ENCODE measurements around the gene GPR35.

The GPR35 gene, protein sequence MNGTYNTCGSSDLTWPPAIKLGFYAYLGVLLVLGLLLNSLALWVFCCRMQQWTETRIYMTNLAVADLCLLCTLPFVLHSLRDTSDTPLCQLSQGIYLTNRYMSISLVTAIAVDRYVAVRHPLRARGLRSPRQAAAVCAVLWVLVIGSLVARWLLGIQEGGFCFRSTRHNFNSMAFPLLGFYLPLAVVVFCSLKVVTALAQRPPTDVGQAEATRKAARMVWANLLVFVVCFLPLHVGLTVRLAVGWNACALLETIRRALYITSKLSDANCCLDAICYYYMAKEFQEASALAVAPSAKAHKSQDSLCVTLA

GRCh38 chr2:240624950-240625621 is at the start of gene GPR35:
Gene GPR35, plus strand, starts transcription at chr2:240625480. Its CDS starts 4,473 bp downstream, at chr2:240629953.
- no peak for DNase-seq

GRCh38 chr2:240576036-240576435 is 49.2 kb upstream of the GPR35 start:
- DNase-seq, result no peak

GRCh38 chr2:240576436-240577205 is 48.7 kb upstream of the GPR35 start:
- no peak for DNase-seq

GRCh38 chr2:240577281-240578109 is 47.8 kb upstream of the GPR35 start:
- DNase-seq, result no peak

DNA sequence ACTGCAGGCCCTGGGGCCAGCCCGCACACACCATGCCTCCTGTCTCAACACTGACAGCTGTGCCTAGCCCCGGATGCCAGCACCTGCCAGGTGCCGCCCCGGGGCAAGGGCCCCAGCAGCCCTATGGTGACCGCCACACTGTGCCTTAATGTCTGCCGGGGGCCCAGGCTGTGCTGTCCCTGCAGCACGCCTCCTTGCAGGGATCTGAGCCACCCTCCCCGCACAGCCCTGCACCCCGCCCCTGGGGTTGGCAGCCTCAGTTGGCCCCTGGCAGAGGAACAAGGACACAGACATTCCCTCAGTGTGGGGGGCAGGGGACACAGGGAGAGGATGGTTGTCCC is 47.2 kb upstream of the GPR35 start:
- no peak for DNase-seq

DNA sequence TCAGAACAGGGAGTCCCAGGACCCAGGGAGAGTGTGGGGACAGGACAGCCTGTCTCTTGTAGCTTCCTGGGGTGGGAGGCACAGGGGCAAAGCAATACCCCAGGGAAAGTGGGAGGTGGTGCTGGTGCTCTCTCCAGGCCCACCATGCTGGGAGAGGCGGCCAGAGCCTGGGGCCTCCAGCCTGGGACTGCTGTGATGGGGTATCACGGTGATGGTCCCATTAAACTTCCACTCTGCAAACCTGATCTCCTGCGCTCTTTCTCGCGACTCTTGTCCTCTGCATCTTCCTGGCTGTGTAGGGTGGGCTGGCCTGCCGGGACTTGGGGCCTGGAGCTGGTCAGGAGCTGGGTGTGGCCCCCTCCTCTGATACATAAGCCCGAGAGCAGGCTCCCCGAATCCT is 46.8 kb upstream of the GPR35 start:
- DNase-seq, result no peak

GRCh38 chr2:240579071-240579762 is 46.1 kb upstream of the GPR35 start:
- DNase-seq, result no peak

- peak; percentile 34 for DNase-seq
Measured at GRCh38 chr2:240579771-240580614, 45.3 kb upstream of the GPR35 start.

- no peak for DNase-seq
Measured at GRCh38 chr2:240581811-240582210, 43.5 kb upstream of the GPR35 start.

DNA sequence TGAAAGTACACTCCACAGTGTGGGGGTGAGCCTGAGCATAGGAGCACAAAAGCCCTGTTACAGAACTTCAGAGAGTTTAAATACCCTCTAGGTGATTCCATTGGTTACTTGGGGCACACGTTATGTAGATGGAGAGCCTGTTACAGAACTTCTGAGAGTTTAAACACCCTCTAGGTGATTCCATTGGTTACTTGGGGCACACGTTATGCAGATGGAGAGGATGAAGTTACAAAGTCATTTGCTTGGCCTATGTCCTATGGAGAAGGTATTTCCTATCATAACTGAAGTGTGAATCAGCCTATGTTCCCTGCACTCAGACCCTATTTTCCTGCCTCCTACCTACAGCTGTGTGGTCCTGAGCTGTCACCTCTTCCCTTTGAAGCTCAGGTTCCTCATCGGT is 42.5 kb upstream of the GPR35 start:
- no peak for DNase-seq

DNA sequence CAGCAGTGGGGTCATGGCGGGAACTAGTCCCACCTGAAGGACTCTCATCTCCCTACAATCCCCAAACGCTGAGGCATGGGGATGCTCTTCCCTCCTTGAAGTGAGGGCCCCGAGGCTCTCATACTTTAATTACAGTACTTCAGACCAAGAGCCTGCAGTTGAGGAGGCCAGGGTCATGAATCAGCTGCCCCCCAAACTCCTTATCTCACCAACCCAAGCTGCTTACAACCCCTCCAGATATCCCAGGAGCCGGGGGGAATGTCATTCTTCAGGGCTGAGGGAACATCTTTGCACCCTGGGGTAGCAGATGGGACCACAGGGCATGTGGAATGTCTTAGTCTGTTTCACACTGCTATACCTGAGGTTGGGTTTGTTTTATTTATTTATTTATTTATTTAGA is 41.5 kb upstream of the GPR35 start:
- DNase-seq, result no peak

DNA sequence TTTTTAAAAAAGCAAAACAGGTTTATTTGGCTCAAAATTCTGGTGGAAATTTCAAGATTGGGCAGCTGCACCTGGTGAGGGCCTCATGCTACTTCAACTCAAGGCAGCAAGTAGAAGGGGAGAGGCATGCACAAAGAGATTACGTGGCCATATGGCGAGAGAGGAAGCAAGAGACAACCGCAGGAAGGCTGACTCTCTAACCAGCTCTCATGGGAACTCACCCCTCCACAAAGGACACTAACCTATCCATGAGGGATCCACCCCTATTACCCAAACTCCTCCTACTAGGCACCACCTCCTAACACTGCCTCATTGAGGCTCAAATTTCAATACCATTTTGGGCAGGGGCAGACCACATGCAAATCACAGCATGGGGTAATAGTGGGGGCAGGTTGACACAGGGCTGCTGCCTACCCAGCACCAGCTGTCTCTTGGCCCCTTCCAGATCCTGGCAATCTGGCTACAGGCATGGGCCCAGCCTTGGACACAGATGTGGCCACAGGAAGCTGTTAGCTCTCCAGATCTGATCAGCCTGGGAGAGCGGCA is 40.7 kb upstream of the GPR35 start:
- peak; percentile 96 for DNase-seq

DNA sequence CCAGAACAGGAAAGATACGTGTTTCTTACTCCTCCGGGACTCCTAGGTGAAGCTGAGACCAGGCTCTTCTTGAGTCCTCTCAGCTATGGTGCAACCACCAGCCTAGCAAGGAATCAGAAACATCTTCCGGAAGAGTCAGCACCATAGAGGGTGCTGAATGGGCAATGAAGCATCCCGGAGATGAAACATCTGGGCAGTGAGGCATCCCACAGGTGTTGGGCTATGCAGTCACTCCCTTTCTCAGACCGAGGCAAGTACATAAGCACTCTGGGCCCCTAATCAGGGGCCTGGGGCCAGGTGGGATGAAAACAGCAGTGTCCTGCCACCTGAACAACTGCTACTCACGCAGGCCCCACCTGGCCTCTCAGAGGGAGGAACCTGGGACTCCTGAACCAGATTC is 40.2 kb upstream of the GPR35 start:
- no peak for DNase-seq

DNA sequence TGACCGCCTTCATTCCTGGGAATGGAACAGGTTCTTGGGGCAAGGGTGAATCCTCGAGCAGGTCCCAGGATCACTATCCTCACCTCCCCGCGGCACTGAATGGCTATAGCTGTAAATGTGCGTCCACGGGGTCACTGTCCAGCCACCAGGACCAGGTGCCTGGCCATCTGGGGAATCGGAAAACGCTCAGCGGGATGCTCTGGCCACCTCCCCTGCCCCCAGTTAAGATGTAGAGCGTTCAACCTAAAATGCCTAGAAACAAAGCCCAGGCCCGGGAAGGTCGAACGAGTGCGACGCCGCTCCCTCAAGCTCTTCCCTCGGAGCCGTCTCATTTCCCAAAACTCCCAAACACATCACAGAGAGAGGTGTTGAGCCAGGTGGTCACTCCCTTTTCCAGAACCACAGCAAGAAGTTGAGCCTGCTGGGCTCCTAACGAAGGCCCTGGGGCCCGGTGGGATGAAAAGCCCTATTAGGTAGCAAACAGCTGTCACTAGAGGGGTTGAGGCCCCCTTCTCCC is 39.5 kb upstream of the GPR35 start:
- no peak for DNase-seq

DNA sequence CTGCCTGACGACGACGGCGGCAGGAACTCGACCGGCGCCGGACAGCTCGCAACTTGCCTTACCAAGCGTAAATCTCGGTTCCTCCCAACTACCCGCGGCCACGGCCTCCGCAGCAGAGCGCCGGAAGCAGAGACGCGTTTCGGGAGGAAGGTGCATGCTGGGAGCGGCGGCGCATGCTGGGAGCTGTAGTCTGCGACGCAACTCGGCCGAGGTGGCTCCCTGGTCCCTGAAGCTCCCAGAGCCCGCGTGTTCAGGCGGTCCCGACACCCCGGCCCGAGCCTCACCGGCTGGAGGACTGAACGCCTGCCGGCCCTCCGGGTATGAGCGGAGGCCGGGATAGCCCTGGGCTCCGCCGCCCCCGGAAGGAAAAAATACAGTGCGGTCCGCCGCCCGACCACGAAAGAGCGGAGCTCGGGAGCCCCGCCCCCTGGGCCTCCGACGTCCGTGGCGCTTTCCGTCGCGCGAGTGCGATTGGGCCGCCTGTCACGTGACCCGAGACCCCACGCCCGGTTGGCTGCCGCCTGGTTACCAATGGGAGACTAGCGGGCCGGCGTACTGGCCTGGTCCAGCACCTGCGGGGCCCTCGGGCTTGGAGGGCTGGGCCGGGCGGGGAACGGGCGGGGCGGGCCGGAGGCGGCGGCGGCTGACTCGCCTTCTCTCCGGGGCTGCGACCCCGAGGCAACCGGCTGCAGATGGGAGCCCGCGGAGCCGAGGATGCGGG is 38.9 kb upstream of the GPR35 start, which contains the start of gene CAPN10:
TSS of gene CAPN10 (plus strand) at position 537 of the 721 bp plus-strand sequence. CDS start at position 715, 178 bp downstream.
- DNase-seq, result peak; percentile 78

GRCh38 chr2:240586919-240587800 is 38.1 kb upstream of the GPR35 start:
- no peak for DNase-seq

DNA sequence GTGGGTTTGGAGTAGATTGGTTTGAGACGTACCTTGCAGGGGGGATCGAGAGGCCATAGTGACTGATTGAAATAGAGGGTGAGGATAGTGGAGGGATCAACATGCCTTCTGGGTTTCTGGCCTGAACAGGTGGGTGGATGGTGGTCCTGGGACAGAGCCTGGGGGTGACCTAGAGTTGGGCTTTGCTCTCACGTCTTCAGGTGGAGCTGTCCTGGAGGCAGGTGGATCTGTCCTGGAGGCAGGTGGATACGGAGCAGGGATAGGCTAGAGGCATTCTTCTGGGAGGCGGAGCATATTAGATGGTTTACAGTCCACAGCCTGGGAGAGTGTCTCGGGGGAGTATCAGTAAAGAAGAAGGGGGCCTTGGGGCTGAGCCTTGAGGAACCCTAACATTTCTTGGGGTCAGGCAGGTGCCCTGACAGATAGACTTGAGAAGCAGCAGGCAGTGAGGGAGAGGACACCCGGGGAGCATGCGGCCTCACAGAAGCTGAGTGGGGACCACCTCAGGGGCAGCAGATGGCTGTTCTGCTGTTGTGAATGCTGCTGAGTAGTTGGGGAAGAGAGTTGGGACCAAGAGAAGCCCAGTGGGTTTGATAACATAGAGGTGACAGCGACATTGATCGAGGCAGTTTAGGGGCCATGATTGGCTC is 37.1 kb upstream of the GPR35 start:
- DNase-seq, result no peak

- DNase-seq, result no peak
Measured at GRCh38 chr2:240588669-240589068, 36.6 kb upstream of the GPR35 start.

All from NCI-H2171 treated with DMSO at 0.1 percent for 48 hours (cell line).